LHCN-M2 (cell line): ENCODE results near the gene MYO1G. TPM values are rescaled to one million over a fixed set of nuclear protein-coding genes. Genes with fewer than 3 reads are reported as not detected.

Experiments
- DNase-seq: peaks from one replicate; pipeline ENCODE4 v3.0.0-alpha.2; 2012; ENCODE audit warnings: low read depth
- total RNA-seq: library from RNA; depleted of rRNA; stranded (reverse); fragments of >200 nt; gene quantifications from 2 replicates; pipeline ENCODE4 v1.2.3, GENCODE V29; 2014

Gene MYO1G
- total RNA-seq, 1 experiment from 2014 or later: not detected

GRCh38 chr7:44981035-44981706 lies 2.4 kb upstream of the MYO1G start:
- no peak for DNase-seq

GRCh38 chr7:44980393-44981034 lies 1.7 kb upstream of the MYO1G start:
- peak; percentile 68 for DNase-seq

GRCh38 chr7:44979481-44980392 lies 922 bp upstream of the MYO1G start:
- peak; percentile 37 for DNase-seq

GRCh38 chr7:44977959-44978335 lies 868 bp downstream of the MYO1G start:
- no peak for DNase-seq

- DNase-seq: no peak
These were observed 1.4 kb downstream of the MYO1G start for GRCh38 chr7:44977304-44977958.

DNA sequence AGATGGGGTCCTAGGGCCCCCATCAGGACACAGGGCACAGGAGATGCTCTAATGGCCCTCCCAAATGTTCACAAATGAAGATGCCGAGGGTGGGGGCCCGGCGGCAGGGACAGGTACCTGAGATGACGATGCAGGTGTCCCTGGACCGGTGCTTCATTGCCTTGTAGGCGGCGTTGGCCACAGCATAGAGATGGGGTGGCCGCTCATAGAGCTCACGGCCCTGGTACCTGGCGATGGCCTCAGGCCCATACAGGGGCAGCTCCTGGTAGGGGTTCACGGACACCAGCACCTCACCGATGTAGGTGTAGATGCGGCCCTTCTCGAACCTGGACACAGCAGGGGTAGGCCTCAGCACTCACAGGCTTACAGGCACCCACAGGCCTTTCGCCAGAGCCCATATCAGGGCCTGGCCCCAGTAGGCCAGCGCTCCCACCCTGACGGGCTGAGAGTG lies 2.0 kb downstream of the MYO1G start:
- DNase-seq: no peak

- DNase-seq: no peak
These were observed 2.6 kb downstream of the MYO1G start for GRCh38 chr7:44976040-44976745.

GRCh38 chr7:44975331-44976039 lies 3.3 kb downstream of the MYO1G start:
- DNase-seq: no peak

DNA sequence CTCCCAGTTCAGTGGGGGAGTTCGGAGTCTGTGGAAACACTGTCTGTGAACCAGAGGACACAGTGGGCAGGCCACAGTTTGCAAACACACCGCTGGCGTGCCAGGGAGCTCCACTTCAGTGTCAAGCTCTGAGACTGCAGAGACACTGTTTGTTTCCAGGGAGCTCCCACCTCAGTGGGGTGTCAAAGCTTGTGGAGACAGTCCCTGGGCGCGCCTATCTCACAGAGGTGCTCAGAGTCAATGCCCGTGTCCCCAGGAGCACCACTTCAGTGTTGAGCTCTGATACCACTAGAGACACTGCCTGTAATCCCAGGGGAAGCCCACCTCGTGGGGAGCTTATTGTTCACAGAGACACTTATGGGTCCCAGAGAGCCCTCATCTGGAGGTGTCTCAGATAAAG lies 4.3 kb downstream of the MYO1G start:
- no peak for DNase-seq

DNA sequence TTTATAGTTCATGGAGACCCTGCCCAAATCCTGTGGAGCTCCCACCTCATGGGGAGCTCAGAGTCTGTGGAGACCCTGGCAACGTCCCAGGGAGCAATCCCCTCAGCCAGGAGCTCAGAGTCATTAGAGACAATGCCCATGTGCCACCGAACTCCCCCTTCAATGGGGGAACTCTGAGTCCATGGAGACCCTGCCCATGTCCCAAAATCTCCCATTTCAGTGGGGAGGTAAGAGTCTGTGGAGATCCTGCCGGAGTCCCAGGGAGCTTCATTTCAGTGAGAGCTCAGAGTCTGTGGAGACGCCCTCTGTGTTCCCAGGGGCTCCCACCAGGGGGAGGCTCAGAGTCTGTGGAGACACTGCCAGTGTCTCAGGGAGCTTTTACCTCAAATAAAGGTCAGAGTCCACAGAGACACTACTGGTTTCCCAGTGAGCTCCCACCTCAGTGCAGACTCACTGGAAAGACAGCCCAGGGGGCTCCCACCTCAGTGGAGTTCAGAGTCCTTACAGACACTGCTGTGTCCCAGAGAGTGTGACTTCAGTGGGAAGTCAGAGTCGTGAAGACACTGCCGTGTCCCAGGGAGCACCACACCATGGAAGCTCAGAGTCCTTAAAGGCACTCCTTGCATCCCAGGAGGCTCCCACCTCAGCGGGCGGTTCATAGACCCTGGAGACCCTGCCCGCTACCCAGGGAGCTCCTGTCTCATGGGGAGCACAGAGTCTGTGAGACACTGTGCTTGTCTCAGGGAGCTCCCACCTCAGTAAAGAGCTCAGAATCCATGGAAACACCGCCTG lies 5.0 kb downstream of the MYO1G start:
- DNase-seq: peak; percentile 46

- no peak for DNase-seq
These were observed 6.3 kb downstream of the MYO1G start for GRCh38 chr7:44972562-44972961.

- peak; percentile 29 for DNase-seq
These were observed 6.8 kb downstream of the MYO1G start for GRCh38 chr7:44971902-44972441.

GRCh38 chr7:44971188-44971901 lies 7.5 kb downstream of the MYO1G start:
- no peak for DNase-seq

DNA sequence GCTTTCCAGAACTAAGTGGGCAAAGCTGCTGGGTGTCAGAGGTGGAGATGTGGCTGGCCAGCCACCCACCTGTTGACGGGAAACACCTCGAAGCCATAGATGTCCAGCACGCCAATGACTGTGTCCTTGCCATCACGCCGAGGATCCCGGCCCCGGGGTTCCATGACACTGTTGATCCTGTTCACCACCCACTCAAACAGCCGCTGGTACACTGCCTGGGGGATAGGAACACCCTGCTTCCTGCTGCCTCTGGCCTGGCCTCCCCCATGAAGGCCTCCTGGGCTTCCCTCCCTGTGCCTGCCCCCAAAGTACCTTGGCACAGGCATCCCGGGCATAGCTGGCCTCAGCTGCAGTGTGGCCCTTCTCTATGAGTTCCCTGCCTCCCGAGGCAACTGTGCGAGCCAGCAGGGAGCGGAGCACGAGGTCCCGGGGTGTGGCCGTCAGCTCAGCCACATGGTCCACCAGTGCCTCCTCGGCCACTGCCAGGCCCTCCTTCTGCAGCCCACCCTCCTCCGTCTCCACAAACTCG lies 8.2 kb downstream of the MYO1G start:
- DNase-seq: no peak

DNA sequence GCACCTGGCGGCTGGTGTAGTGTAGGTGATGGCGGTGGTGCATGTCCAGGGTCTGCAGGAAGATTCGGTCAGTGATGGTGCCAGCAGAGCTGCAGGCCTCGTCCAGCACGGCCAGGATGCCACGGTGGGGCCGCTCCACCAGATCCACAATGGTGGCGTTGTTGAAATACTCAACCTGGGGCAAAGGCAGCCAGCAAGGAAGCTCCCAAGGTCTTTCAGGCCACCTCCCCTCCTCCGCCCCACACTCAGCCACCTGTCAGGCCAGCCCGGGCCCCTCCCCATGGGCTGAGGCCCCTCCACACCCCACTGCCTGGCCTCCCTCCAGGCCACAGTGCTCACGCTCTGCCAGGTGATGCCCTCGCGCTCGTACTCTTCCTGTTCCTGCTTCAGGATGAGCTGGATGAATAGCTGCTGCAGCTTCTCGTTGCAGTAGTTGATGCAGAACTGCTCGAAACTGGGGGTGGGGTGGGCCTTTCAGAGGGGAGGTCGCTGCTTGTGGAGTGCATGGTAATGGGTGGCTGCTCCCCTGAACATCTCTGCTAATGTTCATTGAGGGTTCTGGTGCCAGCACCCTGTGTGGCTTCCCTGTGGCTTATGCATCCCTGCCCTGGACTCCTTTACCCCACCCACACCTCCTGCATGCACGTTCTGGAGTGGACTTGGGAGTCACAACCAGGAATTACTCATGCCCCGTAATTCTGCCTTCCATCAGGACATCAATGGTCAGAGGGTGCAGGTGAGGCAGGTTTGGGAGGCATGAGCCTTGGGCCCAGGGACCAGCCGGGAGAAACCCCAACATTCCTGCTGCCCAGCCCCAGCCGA lies 8.9 kb downstream of the MYO1G start:
- DNase-seq: no peak

- DNase-seq: no peak
These were observed 9.6 kb downstream of the MYO1G start for GRCh38 chr7:44969049-44969700.
